ENCODE data around the gene ASCC3.

DNA sequence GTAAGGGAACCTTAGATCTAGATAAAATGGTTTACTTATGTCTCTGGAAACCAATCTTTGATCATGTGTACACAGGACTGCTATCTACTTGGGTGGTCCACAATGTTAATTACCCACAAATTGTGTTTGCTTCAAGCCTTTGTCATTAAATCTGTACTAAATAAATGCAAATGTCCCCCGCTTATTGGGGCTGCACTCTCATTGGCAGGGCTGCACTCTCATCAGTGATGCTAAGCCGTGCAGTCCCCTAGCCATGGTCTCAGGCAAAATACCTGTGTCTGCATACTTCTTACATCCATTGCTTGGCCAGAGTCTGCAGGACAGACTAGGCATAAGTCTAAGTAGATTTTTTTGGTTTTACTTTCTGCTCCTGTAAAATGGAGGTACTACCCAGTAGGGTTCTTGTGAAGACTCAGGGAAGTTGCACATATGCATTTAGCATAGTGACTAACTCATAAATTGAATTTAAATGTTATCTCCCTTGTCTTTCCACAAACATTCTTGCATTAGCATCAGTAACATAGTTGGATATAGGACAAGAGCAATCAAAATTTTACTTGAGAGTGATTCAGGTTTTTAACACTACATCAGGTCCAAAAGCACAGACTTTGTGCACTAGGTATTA is 117.4 kb downstream of the ASCC3 start:
- TF ChIP-seq, protein P1, sequence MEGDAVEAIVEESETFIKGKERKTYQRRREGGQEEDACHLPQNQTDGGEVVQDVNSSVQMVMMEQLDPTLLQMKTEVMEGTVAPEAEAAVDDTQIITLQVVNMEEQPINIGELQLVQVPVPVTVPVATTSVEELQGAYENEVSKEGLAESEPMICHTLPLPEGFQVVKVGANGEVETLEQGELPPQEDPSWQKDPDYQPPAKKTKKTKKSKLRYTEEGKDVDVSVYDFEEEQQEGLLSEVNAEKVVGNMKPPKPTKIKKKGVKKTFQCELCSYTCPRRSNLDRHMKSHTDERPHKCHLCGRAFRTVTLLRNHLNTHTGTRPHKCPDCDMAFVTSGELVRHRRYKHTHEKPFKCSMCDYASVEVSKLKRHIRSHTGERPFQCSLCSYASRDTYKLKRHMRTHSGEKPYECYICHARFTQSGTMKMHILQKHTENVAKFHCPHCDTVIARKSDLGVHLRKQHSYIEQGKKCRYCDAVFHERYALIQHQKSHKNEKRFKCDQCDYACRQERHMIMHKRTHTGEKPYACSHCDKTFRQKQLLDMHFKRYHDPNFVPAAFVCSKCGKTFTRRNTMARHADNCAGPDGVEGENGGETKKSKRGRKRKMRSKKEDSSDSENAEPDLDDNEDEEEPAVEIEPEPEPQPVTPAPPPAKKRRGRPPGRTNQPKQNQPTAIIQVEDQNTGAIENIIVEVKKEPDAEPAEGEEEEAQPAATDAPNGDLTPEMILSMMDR (IDR thresholded peaks at IDR 0.05) = no peak
- no peak for TF ChIP-seq EZH2phosphoT487 (IDR thresholded peaks at IDR 0.05)

Data from neural progenitor cell (in vitro differentiated cells).